K562 (cell line): ENCODE measurements around the gene MYLK4. TPM values are rescaled to one million over a fixed set of nuclear protein-coding genes. Genes with fewer than 3 reads are reported as not detected.

Experiments used
- DDX20 ChIP-seq: fragments of 450-650 bp; IDR thresholded peaks from 2 replicates; pipeline ENCODE4 v1.6.1; 2016; ENCODE audit warnings: missing genetic modification characterization, low read depth, mild to moderate bottlenecking, missing compliant biosample characterization, moderate library complexity
- HDAC8 ChIP-seq: fragments of 450-650 bp; IDR thresholded peaks from 2 replicates; pipeline ENCODE4 v1.6.1; 2016; ENCODE audit warnings: mild to moderate bottlenecking, missing genetic modification characterization, moderate library complexity, missing compliant biosample characterization
- KLF1 ChIP-seq: fragments of 450-650 bp; IDR thresholded peaks from 2 replicates; pipeline ENCODE4 v1.6.1; 2016; ENCODE audit warnings: missing genetic modification characterization, missing compliant biosample characterization
- MBD1 ChIP-seq: fragments of 250-450 bp; sonication (Bioruptor Pico); IDR thresholded peaks from 2 replicates; pipeline ENCODE4 v1.8.0; 2022; ENCODE audit warnings: inconsistent platforms
- MEIS2 ChIP-seq: fragments of 450-650 bp; IDR thresholded peaks from 2 replicates; pipeline ENCODE4 v1.6.1; 2014; ENCODE audit warnings: mild to moderate bottlenecking; ENCODE audit not compliant: partially characterized antibody
- NFRKB ChIP-seq: fragments of 450-650 bp; IDR thresholded peaks from 2 replicates; pipeline ENCODE4 v1.6.1; 2016; ENCODE audit warnings: low read depth
- NFXL1 ChIP-seq: fragments of 450-650 bp; formaldehyde crosslinking; IDR thresholded peaks from 2 replicates; pipeline ENCODE4 v1.4.0; 2021; ENCODE audit warnings: mild to moderate bottlenecking
- NR2C1 ChIP-seq, 2 experiments: fragments of 450-650 bp; IDR thresholded peaks; 2 replicates each; pipeline ENCODE4 v1.6.1; 2017; ENCODE audit warnings: mild to moderate bottlenecking in 2 of 2, antibody characterized with exemption in 1 of 2, inconsistent platforms in 1 of 2, missing compliant biosample characterization in 1 of 2, missing genetic modification characterization in 1 of 2
- ZNF12 ChIP-seq: sonication (generic); formaldehyde crosslinking; IDR thresholded peaks from 2 replicates; pipeline ENCODE4 v1.4.0; 2020; ENCODE audit warnings: mild to moderate bottlenecking, missing genetic modification reagents
- ZNF174 ChIP-seq: fragments of 250-450 bp; sonication (Bioruptor Pico); IDR thresholded peaks from 2 replicates; pipeline ENCODE4 v1.4.0; 2020; ENCODE audit warnings: mild to moderate bottlenecking
- ZNF184 ChIP-seq: sonication (generic); formaldehyde crosslinking; IDR thresholded peaks from 2 replicates; pipeline ENCODE4 v1.5.0; 2020; ENCODE audit warnings: missing genetic modification reagents
- ZNF41 ChIP-seq: fragments of 250-450 bp; sonication (Bioruptor Pico); conservative IDR thresholded peaks from 2 replicates; pipeline ENCODE4 v1.4.0; 2020; ENCODE audit warnings: mild to moderate bottlenecking
- ZNF668 ChIP-seq: fragments of 250-450 bp; sonication (Bioruptor Pico); IDR thresholded peaks from 2 replicates; pipeline ENCODE4 v1.8.0; 2022; ENCODE audit warnings: mild to moderate bottlenecking, inconsistent platforms
- polyA plus RNA-seq, 8 experiments: library from polyadenylated mRNA; depleted of rRNA in 4 of 8; stranded (reverse) in 5 of 8; unstranded in 3 of 8; fragments of >200 nt; fragmentation: Nextera tagmentation in 2 of 8; fragmentation: Illumina TruSeq in 1 of 8; extraction: Ambion mirVana in 2 of 8; extraction: Trizol in 1 of 8; gene quantifications; 2 replicates each; pipeline versions ENCODE4 v1.2.1 to v1.2.3, GENCODE V29; 2011 to 2014; ENCODE audit warnings: inconsistent platforms in 1 of 8, missing spikeins in 1 of 8
- total RNA-seq, 7 experiments: library from RNA; depleted of rRNA in 6 of 7; stranded (reverse); fragments of >200 nt in 6 of 7; fragmentation: Illumina TruSeq in 2 of 7; extraction: Trizol in 2 of 7; gene quantifications; 2 replicates each; pipeline versions ENCODE4 v1.2.1 to v1.2.3, GENCODE V29; 2011 to 2021; ENCODE audit warnings: low replicate concordance in 1 of 7
- TF ChIP-seq, protein P1 (sequence below), 3 experiments: fragments of 200-800 bp in 1 of 3; sonication (Bioruptor generic) in 1 of 3; sonication (generic) in 1 of 3; formaldehyde crosslinking in 1 of 3; IDR thresholded peaks; 2 replicates each; pipeline versions ENCODE4 v1.6.1 to v1.8.0; 2016 to 2022; ENCODE audit warnings: mild to moderate bottlenecking in 2 of 3, missing compliant biosample characterization in 2 of 3, missing genetic modification characterization in 2 of 3, missing genetic modification reagents in 1 of 3
- TF ChIP-seq, protein P2 (sequence below), 3 experiments: fragments of 200-800 bp in 1 of 3; fragments of 250-450 bp in 1 of 3; fragments of 450-650 bp in 1 of 3; sonication (Bioruptor Pico) in 1 of 3; sonication (Bioruptor generic) in 1 of 3; formaldehyde crosslinking in 1 of 3; IDR thresholded peaks; 2 replicates each; pipeline versions ENCODE4 v1.6.1 to v1.8.0; 2016 to 2022; ENCODE audit warnings: mild to moderate bottlenecking in 2 of 3, missing genetic modification characterization in 2 of 3, missing compliant biosample characterization in 1 of 3, moderate library complexity in 1 of 3
- TF ChIP-seq, protein P3 (sequence below), 2 experiments: IDR thresholded peaks in 1 of 2; conservative IDR thresholded peaks in 1 of 2; 2 replicates each; pipeline ENCODE4 v1.6.1; 2016; ENCODE audit warnings: low read depth in 2 of 2, mild to moderate bottlenecking in 1 of 2, missing compliant biosample characterization in 1 of 2, missing genetic modification characterization in 1 of 2, moderate library complexity in 1 of 2

The MYLK4 gene
- total and polyA plus RNA-seq, 9 of the 15 experiments (the other 6 are each of a cell fraction or from before 2014, with no cell fraction given) = 0.01 to 0.15 (median 0.06) TPM

DNA sequence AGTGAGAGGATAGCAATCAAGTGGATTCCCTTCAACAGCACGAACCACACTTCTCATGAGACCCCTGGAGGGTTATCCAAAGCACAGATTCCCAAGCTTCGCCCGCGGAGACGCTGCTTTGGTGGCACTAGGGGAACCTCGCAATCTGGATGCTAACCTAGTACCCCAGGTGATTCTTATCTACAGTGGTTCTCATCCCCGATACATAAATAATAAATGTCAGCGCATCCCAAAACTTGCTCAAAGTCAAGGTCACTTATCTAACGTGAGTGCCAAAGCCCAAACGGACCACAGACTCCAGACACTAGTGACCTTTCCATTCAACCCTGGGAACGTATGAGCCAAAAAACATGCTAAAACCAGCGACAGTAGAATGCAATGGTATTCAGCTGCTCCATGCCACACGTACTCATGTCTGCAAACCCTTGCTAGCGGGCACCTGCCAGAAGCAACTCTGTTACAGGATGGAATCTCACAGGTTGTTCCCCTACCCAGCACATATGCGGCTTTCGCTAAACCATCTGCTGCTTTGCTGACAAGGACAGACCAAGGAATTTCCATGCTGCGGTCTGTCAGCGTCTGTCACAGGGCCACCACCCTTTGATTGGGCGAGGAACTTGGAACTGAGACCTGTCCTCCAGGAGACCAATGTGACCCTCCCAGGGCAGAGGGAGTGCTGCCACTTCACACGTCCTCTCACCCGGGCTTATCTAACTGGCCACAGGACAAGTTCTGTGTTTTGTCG is 16.8 kb downstream of the MYLK4 start (continued):
- TF ChIP-seq, protein P1, sequence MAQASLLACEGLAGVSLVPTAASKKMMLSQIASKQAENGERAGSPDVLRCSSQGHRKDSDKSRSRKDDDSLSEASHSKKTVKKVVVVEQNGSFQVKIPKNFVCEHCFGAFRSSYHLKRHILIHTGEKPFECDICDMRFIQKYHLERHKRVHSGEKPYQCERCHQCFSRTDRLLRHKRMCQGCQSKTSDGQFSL (CRISPR knock-in tag; IDR thresholded peaks at IDR 0.05) = no peak
- TF ChIP-seq, protein P1 (tag; IDR thresholded peaks at IDR 0.05) = 0 out of 4 replicates have a peak, but pooled peaks of 1 of the 2 experiments have one; percentile 70
- TF ChIP-seq ZNF668 (CRISPR knock-in tag) (0 out of 2 replicates have a peak, but pooled peaks have one; percentile 41), ZNF184 (CRISPR knock-in tag) (no peak), ZNF12 (no peak), MEIS2 (peak; percentile 26), NR2C1 (IDR thresholded peaks at IDR 0.05) (no peak), NR2C1 (tag; IDR thresholded peaks at IDR 0.05) (peak; percentile 36), KLF1 (tag) (0 out of 2 replicates have a peak, but pooled peaks have one; percentile 20), HDAC8 (tag) (peak; percentile 56; the same call in 1 of the 2 replicates), MBD1 (CRISPR knock-in tag) (peak; percentile 55; the same call in 1 of the 2 replicates), DDX20 (peak; percentile 65; the same call in 1 of the 2 replicates), NFXL1 (CRISPR knock-in tag) (peak; percentile 76; the same call in 1 of the 2 replicates), ZNF41 (CRISPR knock-in tag) (peak; percentile 41; the same call in 1 of the 2 replicates), NFRKB (peak; percentile 46; the same call in 1 of the 2 replicates), ZNF174 (CRISPR knock-in tag) (no peak)
- TF ChIP-seq, protein P2, sequence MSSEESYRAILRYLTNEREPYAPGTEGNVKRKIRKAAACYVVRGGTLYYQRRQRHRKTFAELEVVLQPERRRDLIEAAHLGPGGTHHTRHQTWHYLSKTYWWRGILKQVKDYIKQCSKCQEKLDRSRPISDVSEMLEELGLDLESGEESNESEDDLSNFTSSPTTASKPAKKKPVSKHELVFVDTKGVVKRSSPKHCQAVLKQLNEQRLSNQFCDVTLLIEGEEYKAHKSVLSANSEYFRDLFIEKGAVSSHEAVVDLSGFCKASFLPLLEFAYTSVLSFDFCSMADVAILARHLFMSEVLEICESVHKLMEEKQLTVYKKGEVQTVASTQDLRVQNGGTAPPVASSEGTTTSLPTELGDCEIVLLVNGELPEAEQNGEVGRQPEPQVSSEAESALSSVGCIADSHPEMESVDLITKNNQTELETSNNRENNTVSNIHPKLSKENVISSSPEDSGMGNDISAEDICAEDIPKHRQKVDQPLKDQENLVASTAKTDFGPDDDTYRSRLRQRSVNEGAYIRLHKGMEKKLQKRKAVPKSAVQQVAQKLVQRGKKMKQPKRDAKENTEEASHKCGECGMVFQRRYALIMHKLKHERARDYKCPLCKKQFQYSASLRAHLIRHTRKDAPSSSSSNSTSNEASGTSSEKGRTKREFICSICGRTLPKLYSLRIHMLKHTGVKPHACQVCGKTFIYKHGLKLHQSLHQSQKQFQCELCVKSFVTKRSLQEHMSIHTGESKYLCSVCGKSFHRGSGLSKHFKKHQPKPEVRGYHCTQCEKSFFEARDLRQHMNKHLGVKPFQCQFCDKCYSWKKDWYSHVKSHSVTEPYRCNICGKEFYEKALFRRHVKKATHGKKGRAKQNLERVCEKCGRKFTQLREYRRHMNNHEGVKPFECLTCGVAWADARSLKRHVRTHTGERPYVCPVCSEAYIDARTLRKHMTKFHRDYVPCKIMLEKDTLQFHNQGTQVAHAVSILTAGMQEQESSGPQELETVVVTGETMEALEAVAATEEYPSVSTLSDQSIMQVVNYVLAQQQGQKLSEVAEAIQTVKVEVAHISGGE (CRISPR knock-in tag; IDR thresholded peaks at IDR 0.05) = peak in 1 of 3 experiments; percentile 28; a peak in 1 of 6 replicates
- TF ChIP-seq, protein P3, sequence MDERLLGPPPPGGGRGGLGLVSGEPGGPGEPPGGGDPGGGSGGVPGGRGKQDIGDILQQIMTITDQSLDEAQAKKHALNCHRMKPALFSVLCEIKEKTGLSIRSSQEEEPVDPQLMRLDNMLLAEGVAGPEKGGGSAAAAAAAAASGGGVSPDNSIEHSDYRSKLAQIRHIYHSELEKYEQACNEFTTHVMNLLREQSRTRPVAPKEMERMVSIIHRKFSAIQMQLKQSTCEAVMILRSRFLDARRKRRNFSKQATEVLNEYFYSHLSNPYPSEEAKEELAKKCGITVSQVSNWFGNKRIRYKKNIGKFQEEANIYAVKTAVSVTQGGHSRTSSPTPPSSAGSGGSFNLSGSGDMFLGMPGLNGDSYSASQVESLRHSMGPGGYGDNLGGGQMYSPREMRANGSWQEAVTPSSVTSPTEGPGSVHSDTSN (CRISPR knock-in tag; IDR thresholded peaks at IDR 0.05; ENCODE audit: low read depth) = no peak
- TF ChIP-seq, protein P3 (tag; conservative IDR thresholded peaks at IDR 0.05; ENCODE audit: low read depth) = peak; percentile 67; the same call in 1 of the 2 replicates
